CD4-positive, alpha-beta T cell treated with Interleukin-4 for 4 hours (primary cell): ENCODE results near the gene ANKRD9.

ENCODE experiments used
- DNase-seq: peaks from one replicate; pipeline ENCODE4 v3.0.0-alpha.2; 2020

ANKRD9 gene

DNA sequence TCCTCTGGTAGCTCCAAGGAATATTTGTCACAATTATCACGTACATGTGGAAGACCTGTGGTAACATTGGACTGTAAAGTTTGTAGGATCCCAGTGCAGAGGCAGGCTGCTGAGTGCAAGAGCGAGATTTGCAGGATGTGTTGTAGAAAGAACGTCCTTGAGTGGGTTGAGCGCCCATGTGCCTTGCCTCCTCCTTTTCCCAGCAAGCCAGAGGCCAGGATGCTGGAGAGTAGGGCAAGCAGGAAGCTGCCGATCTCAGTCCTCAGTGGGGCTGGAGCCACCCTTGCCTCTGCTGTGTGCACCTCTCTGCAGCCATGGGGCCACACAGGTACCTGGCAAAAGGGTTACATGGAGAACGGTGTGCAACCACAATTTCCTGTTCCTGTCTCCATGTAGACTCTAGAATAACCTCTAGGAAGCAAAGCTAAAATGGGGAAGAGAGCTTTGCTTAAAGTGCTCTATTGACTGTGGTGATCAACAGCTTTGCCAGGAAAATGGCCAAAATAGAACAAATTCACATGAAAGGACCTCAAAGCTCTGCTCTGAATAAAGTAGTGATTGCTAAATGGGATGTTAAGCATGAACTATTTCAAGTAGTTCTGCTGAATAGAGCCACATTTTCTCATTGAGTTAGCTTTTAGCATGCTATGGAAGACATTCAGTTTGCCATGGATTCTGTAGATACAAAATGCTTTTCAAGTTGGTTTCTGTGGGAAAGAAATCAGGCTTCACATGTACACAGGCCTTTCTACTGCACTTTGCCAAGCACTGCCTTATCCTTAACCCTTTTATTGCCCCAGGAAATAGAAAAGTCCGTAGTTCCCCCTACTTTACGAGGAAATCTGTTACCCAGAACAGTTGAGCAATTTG lies 37.4 kb downstream of the ANKRD9 start:
- no peak for DNase-seq

DNA sequence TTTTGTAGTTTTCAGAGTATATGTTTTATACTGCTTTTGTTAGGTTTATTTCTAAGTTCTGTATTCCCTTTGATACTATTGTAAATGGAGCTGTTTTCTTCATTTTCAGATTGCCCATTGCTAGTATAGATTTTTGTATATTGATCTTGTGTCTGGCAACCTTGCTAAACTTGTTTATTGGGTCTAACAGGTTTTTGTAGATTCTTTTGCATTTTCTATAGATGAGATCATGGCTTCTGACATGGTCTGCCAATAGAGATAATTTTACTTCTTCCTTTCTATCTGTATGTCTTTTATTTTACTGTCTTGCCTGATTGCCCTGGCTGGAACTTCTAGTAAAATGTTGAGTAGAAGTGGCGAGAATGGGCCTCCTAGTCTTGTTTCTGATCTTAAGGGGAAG lies 40.3 kb downstream of the ANKRD9 start:
- no peak for DNase-seq

- no peak for DNase-seq
Observed at GRCh38 chr14:102464846-102465341, 44.7 kb downstream of the ANKRD9 start.

DNA sequence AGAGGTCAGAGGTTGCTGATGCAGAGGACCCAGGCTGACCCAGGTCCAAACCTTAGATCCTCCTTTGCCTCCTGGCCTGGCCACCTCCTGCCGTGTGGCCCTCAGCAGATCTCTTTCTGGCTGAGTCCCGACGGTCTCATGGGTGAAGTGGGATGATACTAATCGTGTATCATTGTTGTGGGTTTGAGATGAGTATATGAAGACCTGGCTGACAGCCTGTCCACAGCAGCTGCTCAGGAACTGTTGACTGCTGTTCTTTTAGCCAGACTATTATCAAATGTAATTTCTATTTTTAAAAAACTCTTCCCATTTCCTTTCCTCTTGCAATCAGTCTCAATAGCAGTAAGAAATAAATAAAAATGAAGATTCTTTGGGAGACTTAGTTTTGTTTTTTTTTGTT lies 45.6 kb downstream of the ANKRD9 start:
- DNase-seq: no peak

DNA sequence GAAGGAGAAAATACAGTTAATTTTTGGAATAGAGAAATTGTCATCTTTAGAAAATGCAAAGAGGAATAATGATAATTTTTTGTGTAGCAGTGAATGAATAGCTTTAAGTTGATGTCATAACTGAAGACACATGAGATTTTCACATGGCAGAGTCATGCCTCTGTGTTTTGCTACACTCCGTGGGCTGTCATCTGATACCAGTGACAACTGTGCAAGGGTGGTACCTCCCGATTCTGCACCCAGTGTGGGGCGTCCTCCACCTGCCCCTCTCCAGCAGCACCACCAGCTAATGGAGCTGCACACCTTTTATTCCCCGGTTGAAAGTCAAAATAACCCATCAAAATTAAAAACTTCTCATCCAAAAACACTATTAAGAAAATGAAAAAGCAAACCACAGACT lies 47.2 kb downstream of the ANKRD9 start:
- DNase-seq: no peak

DNA sequence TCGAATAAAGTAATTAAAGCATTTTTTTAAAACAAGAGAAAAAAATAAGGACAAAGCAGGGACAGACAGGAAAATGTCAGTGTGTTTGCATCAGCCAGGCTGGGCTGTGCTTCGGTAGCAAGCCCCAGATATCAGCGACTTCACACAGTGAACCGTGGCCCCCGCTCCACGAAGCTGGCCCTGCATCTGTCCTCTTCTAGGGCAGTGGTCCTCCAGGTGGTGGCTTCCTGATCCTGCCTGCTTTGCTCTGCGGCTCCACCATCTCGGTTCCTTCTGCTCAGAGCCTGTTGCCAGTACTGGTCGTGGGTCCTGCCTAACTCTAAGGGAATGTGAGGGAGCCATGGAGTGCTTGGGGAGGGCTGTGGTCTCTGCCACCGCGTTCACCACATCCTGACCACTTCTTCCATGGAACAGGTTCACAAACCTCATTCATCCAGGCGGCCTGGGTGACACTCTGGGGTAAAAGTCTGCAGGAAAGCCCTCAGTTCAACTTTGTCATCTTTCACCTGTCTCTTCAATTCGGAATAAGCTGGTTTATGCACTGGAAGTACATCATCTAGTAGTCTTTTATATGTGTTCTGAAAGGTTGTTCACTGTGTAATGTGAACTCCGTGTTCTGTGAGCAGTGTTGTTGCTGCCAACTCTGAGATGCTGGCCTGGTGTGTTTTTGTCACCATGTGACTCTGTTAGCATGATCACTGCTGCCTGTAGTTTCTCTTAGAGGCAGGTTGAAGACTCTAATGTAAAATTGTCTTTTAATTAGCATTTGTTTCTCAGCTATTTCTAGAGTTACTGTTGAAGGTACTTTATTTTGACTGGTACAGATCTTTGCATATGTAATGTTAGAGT lies 47.9 kb downstream of the ANKRD9 start:
- DNase-seq: no peak

DNA sequence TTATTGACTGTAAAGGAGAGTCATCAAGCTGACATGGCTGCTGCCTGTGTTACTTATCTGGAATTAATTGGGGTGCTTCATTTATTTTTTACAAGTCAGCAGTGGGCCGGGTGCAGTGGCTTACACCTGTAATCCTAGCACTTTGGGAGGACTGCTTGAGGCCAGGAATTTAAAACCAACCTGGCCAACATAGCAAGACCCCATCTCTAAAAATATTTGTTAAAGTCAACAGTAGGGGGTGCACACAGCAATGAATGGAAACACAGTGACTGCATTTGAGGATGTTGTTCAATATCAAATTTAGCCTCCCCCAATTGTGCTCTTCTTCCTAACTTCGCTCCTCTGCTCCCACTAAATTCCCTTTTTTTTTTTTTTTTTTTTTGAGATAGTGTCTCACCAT lies 52.1 kb downstream of the ANKRD9 start:
- no peak for DNase-seq

GRCh38 chr14:102454711-102455110 lies 54.9 kb downstream of the ANKRD9 start:
- no peak for DNase-seq

GRCh38 chr14:102452302-102452701 lies 57.3 kb downstream of the ANKRD9 start:
- no peak for DNase-seq
